Stimulated activated CD8-positive, alpha-beta memory T cell treated with anti-CD3 and anti-CD28 coated beads, Interleukin-12 subunit alpha, Interleukin-12 subunit beta, amount 100 ng/mL, for 24 hours (primary cell): ENCODE measurements around the gene BNIP2.

Experiments
- DNase-seq: peaks from one replicate; pipeline ENCODE4 v3.0.0-alpha.2; 2020; ENCODE audit errors: extremely low read depth

BNIP2 gene

GRCh38 chr15:59632714-59633113, 56.4 kb downstream of the BNIP2 start:
- no peak for DNase-seq

DNA sequence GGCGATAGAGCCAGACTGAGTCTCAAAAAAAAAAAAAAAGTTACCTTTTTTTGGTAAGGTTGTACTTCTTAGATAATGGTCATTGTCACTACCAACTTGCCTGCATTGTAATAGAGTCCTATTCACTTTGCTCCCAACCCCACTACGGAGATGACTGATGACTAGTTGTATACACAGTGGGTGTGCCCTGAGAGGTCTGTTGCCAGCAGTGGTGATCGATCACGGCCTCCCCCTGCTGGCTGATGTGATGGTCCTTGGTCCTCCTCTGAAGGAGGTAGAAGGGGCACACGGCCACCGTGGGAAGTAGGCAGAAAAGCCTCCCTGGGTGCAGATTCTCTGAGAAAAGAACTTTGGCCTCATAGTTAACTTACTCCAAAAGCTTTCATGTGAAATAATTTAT, 66.8 kb downstream of the BNIP2 start:
- DNase-seq: peak; percentile 3

- DNase-seq: no peak
These were observed 70.7 kb downstream of the BNIP2 start for GRCh38 chr15:59618406-59618805.

- DNase-seq: no peak
These were observed 72.7 kb downstream of the BNIP2 start for GRCh38 chr15:59616379-59616778.

- DNase-seq: no peak
These were observed 73.5 kb downstream of the BNIP2 start for GRCh38 chr15:59615661-59616060.

DNA sequence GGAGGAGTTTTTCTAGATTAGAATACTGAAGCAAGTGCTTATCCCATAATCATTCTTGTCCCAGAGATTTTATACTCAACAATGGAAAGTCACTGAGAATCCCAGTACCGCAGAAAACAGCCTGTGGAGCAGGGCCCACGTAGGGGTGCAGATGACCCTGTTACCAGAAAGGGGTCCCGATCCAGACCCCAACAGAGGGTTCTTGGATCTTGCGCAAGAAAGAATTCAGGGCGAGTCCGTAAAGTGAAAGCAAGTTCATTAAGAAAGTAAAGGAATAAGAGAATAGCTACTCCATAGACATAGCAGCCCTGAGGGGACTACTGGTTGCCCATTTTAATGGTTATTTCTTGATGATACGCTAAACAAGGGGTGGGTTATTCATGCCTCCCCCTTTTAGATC, 75.0 kb downstream of the BNIP2 start:
- DNase-seq: no peak

- DNase-seq: no peak
These were observed 77.6 kb downstream of the BNIP2 start, which contains the start of gene GCNT3 for GRCh38 chr15:59611276-59612260. Gene GCNT3 (plus strand): TSS chr15:59611783. CDS start chr15:59618239, 6,456 bp downstream.

GRCh38 chr15:59609730-59610712, 79.1 kb downstream of the BNIP2 start:
- DNase-seq: no peak
